Sigmoid colon (tissue), 4 donors: ENCODE results near the gene FBXO5.
"Not testable (repeated sequence)": the region's sequence is repeated elsewhere in the genome, so short reads cannot be mapped to it uniquely, and the experiment has no call there.

ENCODE experiments used
- POLR2A ChIP-seq, 2 donors: fragments of 450-650 bp; IDR thresholded peaks; one replicate each; pipeline ENCODE4 v1.6.1; 2016; ENCODE audit warnings: antibody characterized with exemption in 2 of 2, mild to moderate bottlenecking in 2 of 2, moderate library complexity in 2 of 2
- POLR2AphosphoS5 ChIP-seq, 4 donors: sonication (generic); formaldehyde crosslinking; IDR thresholded peaks; one replicate each; pipeline ENCODE4 v1.6.1; 2017; ENCODE audit warnings: antibody characterized with exemption in 4 of 4
- TF ChIP-seq, protein P1 (sequence below), 4 experiments: fragments of 450-650 bp in 3 of 4; fragments of 200-600 bp in 1 of 4; IDR thresholded peaks; one replicate each; pipeline ENCODE4 v1.5.1; 2016 to 2019; ENCODE audit warnings: antibody characterized with exemption in 4 of 4, mild to moderate bottlenecking in 3 of 4, moderate library complexity in 2 of 4

- TF ChIP-seq, protein P1, sequence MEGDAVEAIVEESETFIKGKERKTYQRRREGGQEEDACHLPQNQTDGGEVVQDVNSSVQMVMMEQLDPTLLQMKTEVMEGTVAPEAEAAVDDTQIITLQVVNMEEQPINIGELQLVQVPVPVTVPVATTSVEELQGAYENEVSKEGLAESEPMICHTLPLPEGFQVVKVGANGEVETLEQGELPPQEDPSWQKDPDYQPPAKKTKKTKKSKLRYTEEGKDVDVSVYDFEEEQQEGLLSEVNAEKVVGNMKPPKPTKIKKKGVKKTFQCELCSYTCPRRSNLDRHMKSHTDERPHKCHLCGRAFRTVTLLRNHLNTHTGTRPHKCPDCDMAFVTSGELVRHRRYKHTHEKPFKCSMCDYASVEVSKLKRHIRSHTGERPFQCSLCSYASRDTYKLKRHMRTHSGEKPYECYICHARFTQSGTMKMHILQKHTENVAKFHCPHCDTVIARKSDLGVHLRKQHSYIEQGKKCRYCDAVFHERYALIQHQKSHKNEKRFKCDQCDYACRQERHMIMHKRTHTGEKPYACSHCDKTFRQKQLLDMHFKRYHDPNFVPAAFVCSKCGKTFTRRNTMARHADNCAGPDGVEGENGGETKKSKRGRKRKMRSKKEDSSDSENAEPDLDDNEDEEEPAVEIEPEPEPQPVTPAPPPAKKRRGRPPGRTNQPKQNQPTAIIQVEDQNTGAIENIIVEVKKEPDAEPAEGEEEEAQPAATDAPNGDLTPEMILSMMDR (IDR thresholded peaks at IDR 0.05) = not testable (repeated sequence)
- not testable (repeated sequence) for TF ChIP-seq POLR2A (IDR thresholded peaks at IDR 0.05)
- TF ChIP-seq POLR2AphosphoS5 (IDR thresholded peaks at IDR 0.05) = peak in 1 of 4 donors; percentile 7
Measured at GRCh38 chr6:152985300-152985699, 2.5 kb upstream of the FBXO5 start.
